Measurements from ENCODE around the gene ARL6IP4. TPM values are rescaled to one million over a fixed set of nuclear protein-coding genes. Genes with fewer than 3 reads are reported as not detected.
A peak's percentile ranks its signal among the peaks of the same experiment; 100 is the strongest.
"Not testable (repeated sequence)": the region's sequence is repeated elsewhere in the genome, so short reads cannot be mapped to it uniquely, and the experiment has no call there.

ARL6IP4 gene
- total RNA-seq, 1 experiment from 2014 or later: 272 TPM

DNA sequence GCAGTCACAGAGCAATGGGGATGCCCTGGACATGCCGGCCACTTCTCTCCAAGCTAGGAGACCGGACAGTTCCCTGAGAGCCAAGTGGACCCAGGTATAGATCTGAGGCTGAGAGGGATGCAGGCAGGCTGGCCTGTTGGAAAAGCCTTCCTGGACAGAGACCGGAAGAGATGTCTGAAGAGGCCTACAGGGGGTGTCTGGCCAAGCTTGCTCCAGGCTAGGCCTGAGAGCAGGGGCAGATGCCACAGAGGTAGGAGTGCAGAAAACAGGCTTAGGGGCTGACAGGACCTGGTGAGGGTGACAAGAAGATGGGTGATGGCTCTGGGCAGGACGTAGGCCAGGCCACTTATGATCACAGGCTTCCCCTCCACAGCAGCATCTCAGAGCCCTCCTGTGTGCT lies 30.2 kb downstream of the ARL6IP4 start:
- no peak for DNase-seq (ENCODE audit: low read depth)

DNA sequence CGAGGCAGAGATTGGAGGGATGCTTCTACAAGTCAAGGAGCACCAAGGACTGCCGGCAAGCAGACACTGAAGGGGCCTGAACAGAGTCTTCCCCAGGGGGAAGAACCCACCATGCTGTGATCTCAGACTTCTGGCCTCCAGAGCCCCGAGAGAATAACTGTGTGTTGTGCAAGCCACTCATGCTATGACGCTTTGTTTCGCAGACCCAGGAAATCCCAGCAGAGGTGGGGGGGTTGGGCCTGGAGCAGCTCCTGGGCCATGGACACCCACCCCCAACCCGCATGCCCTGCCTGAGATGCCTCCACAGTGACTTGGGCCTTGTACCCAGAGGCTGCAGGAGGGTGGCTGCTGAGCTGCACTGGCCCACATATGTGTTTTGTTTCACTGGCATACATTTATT lies 31.2 kb downstream of the ARL6IP4 start:
- no peak for DNase-seq (ENCODE audit: low read depth)

DNA sequence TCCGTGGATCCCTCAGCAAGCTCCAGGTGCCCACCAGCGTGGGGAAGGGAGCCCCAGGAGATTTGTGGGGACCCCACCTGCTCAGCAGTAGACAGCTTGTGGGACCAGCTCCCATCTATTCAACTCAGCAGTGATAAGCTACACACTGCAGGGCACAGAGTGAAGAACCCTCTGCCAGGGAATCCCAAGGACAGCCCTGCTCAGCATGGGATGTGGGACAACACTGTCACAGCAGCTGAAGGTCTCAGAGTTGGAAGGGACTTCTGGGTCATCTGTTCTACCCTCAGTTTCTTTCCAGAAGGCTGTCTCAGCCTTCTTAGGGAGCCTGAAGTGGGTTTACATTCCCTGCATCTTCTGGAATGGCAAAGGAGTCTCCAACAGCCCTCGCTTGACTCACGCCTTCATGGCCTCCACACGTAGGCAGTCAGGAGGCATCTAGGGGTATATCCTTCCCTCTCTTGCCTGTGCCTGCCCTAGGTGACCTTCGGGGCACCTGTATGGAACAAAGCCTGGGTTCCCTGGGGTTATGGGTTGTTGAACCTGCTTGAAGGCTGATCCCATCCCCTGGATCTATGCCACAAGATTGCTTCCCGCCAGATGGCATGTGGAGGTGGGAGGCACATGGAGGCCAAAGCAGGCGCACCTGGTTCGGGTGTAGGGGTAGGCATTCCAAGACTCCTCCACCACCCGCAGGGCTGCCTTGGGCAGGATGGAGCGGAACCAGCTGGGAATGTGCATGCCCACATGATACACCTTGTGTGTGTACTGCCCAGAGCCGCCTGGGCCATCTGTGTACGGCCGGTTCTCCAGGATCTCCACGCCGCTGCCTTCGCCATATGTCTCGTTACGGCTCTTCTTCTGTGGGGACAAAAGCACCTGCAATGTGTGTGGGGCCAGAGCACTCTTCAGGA lies 33.0 kb downstream of the ARL6IP4 start:
- DNase-seq (ENCODE audit: low read depth): no peak

DNA sequence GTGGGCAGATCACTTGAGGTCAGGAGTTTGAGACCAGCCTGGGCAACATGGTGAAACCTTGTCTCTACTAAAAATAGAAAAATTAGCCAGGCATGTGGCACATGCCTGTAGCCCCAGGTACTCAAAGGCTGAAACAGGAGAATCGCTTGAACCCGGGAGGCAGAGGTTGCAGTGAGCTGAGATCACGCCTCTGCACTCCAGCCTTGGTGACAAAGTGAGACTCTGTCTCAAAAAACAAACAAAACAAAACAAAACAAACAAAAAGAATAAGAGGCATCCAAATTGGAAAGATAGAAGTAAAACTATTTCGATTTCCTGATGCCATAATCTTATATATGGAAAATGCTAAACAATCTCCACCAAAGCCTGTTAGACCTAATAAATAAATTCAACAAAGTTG lies 34.0 kb downstream of the ARL6IP4 start:
- DNase-seq (ENCODE audit: low read depth): not testable (repeated sequence)

DNA sequence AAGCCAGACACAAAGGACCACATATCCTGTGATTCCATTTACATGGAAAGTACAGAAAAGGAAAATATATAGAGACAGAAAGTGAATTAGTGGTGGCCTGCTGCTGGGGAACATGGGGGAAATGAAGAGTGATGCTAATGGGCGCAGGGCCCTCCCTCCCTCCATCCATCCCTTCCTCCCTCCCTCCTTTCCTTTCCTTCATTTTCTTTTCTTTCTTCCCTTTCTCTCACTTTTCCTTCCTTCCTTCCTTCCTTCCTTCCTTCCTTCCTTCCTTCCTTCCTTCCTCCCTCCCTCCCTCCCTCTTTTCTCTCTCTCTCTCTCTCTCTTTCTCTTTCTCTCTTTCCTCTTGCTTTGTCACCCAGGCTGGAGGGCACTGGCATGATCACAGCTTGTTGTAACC lies 37.3 kb downstream of the ARL6IP4 start:
- DNase-seq (ENCODE audit: low read depth): no peak

DNA sequence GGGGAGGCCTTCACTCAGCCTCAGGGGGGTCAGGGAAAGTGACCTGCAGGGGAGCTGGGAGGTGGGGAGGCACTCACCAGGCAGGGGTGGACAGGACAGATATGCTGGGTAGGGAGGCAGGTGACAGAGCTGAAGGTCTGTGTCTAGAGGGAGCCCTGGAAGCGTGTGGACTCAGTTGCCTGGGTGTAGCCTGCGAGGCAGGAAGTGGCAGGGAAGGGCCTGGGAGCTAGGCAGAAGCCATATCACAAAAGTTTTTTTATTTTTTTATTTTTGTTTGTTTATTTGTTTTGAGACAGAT lies 39.3 kb downstream of the ARL6IP4 start:
- no peak for DNase-seq (ENCODE audit: low read depth)

DNA sequence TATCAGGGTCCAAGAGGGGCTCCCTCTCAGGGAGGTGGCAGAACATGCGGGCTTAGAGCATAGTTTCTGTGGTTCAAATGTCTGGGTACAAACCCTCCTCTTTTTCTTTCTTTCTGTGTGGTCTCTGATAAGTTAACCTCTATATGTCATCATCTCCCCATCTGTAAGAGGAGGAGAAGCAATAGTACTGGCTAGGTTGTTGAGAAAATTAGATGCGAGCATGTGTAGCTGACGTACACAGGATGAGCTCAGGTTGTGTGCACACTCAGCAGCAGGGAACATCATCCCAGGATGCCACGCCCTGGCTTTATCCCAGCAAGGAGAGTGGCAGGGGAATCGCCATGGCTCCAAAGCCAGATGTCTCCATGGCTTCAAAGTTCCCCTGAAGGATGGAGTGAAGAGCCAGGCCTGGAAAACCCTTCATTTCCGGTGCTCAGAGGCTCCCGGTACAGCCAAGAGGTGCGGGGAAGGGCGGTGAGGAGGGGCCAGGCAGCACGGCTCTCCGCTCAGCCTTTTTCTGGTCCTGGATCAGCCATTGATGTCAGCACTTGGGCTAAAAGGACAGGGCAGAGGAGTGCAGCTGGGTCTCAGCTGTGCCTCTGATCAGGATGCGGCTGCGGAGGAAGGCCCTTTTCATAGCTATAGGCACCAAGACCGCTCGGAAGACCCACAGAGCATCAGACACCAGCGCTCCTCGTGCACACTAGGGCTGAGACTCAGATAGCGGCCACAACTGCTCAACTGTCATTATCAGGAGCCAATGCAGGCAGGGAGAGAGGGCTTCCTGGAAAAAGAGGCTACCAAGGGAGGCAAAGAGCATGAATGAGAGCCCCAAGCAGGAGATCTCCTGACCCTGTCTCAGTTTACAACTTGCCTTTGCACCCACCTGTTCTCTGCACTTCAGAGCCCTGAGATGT lies 41.5 kb downstream of the ARL6IP4 start:
- DNase-seq (ENCODE audit: low read depth): no peak

DNA sequence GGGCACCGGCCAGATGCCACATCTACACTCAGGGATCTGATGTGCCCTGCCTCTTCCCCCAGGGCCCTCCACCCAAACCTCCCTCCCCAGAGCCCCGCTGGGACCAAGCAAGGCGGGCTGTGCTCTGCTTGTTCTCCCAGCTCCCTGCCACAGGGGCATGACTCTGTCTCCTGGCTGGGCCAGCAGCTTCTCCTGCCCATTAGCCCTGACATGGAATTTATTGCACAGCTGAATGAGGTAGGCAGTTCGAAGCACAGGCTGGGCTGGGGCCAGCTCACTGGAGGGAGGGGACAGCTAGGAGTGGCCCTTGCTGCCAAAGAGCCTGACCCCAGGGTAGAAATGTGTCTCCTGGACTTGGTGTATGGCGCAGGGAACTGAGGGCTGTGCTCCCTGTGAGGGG lies 42.4 kb downstream of the ARL6IP4 start:
- no peak for DNase-seq (ENCODE audit: low read depth)

DNA sequence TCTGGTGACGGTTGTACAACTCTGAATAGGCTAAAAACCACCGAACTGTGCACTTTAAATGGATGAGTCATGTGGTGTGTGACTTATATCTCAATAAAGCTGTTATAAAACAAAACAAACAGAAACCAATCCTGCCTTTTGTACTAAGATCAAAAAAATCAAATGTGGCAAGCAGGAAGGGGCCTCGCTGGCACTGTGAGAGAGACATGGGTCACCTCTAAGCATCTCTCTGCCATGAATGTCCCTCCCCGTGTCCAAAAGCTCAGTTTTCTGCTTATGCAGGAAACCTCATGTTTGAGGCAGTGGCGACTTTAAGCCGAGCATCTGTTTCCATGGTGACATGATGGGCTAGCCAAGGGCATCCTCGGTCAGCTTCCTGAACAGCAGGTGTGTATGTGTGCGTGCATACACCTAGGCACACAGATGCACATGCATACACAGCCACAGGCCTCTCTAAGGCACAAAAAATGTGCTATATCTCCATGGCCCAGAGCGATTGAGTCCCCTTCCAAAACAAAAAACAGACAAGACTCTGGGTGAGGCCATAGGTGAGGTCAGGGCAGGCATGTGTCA lies 44.4 kb downstream of the ARL6IP4 start:
- DNase-seq (ENCODE audit: low read depth): peak; percentile 49

DNA sequence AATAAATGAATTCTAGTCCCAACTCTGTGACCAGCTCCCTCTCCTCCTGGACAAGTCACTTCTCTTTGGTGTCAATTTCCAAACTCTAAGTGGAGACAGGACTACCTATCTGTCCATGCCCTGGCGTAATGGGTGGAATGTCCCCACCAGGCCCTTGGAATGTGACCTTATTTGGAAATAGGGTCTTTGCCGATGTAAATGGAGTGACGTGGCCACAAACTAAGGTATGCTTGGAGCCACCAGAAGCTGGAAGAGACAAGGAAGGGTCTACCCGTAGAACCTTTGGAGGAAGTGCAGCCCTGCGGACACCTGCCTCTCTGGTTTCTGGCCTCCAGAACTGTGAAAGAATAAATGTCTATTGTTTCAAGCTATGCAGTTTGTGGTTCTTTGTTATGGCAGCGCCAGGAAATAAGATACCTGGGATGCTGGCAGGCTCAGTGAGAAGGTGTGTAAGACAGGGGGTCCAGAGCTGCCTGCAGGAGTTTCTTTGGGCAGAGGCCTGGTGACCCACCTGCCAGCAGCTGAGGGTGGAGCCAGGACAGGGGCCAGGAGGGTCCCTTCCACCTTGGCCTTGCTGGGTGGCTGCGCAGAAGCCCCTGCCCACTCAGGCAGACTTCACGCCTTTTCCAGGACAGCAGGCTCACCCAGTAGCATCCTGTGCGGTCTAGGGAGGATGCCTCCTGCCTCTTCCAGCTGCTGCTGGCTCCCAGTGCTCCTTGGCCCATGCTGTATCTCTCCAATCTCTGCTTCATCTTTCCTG lies 45.8 kb downstream of the ARL6IP4 start:
- DNase-seq (ENCODE audit: low read depth): no peak

DNA sequence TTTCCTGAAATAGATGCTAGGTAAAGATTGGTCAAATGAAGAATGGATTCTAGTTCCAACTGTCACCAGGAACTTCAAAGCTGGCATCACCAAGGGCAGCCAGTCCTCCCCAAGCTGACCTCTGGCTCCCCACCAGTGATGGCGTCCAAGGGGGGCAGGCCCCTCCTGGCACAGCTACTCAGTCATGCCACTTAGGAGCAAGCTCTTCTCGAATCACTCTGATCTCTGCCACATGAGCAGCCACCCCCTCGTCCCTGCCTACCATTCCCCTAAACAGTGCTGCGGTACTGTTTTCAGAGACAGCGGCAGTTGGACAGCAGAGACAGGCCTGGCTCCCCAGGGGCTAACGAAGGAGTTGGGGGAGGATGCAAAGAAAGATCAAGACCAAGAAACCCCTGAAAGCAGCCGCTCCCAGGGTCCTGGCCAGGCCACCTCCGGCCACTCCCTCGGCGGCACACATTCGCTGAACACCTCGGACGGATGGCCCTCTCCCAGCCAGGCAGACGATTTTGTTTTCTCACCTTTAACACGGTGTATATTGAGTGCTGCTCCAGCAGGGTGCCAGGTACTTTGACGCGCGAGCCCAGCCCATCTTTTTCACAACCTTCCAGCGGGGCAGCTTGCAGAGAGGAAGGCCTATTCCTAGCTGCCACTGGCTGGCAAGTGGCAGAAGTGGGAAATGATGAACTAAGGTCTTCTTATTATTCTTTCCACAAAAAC lies 47.4 kb downstream of the ARL6IP4 start:
- no peak for DNase-seq (ENCODE audit: low read depth)

DNA sequence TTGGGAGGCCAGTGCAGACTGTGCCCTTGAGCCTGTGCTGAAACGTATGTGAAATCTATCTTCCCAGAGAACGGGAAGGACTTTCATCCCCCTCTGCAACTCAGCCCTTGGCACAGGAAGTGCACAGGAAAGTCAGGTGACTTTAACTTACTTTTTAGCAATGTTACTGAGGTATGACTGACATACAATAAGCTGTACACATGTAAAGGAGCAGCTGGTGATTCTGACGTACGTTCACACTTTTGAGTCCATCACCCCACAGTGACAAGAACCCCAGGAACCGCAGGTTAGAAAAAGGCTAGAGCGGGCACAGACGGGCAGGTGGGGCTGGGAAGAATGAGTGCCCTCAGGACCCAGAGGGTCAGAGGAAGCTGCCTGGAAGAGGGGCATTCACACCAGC lies 48.0 kb downstream of the ARL6IP4 start:
- DNase-seq (ENCODE audit: low read depth): no peak

DNA sequence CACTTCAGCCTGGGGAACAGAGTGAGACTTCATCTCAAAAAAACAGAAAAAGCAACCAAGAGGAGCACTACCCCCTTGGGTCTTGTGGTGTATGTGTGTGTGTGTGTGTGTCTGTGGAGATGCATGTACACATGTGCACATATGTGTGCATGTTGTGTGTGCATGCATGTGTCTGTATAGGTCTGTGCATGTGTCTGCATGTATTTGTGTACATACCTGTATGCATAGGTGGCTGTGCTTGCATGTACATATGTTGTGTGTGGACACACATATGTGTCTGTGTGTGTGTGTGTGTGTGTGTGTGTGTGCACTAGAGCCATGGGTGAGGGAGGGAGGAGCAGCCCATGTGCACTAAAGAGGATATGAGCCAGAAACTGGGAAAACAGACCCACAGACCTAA lies 49.1 kb downstream of the ARL6IP4 start:
- DNase-seq (ENCODE audit: low read depth): no peak

DNA sequence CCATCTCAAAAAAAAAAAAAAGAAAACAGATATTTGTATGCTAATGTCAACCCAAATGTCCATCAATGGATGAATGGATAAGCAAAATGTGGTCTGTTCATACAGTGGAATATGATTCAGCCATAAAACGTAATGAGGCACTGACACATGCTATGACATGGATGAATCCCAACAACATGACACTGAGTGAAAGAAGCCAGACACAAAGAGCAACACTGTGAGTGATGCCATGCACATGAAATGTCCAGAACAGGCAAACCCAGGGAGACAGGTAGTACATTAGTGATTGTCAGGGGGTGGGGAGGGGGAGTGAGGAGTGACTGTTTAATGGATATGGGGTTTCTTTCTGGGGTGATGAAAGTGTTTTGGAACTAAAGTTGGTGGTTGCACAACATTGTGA lies 50.2 kb downstream of the ARL6IP4 start:
- DNase-seq (ENCODE audit: low read depth): no peak

DNA sequence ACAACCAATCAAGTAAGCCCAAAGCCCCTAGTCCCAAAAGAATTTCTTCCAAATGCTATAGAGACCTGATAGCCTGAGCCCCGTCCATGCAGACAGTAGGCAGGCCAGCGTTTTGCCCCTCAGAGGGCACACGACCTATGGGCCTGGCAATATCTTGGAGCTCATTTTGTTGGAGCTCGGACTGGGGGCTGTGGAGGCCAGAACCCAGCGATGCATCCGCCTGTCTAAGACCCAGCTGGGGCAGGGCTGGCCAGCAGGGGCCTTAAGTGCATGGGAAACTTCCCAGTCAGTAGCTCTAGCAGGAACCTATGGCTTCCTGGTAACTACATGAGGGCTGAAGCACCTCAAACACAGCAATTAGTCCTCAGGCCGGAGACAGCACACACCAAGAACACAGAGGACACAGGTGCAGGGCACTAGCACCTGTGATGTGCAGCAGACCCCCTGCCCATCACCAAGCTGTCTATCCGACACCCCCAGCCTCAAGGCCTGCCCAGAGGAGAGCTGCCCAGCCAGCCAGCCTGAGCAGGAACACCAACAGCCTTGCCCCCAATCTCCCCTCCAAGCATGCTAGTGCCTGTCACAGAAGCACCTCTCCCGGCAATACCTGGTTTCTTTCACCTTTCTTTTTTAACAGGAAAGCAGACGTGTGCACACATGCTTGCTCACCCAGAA lies 50.8 kb downstream of the ARL6IP4 start:
- DNase-seq (ENCODE audit: low read depth): no peak

Other genes starting within 250 kb of the ARL6IP4 start
- gene HCAR1, start 249.8 kb upstream of the ARL6IP4 start, total RNA-seq (2014; rRNA removed): not detected in 2 replicates
- gene DENR, start 227.9 kb upstream of the ARL6IP4 start, total RNA-seq (2014; rRNA removed): 46.4 and 48.8 TPM in 2 replicates
- gene CCDC62, start 206.1 kb upstream of the ARL6IP4 start, total RNA-seq (2014; rRNA removed): 0.38 and 0.40 TPM in 2 replicates
- gene HIP1R, start 145.2 kb upstream of the ARL6IP4 start, total RNA-seq (2014; rRNA removed): 14.1 and 15.6 TPM in 2 replicates
- gene VPS37B, start 84.6 kb upstream of the ARL6IP4 start, total RNA-seq (2014; rRNA removed): 62.8 and 66.0 TPM in 2 replicates
- gene ABCB9, start 14.2 kb upstream of the ARL6IP4 start, total RNA-seq (2014; rRNA removed): 4.6 and 7.8 TPM in 2 replicates
- gene OGFOD2, start 5.4 kb upstream of the ARL6IP4 start, total RNA-seq (2014; rRNA removed): 14.8 and 21.4 TPM in 2 replicates
- gene PITPNM2, start 170.4 kb downstream of the ARL6IP4 start, total RNA-seq (2014; rRNA removed): 2.7 and 4.4 TPM in 2 replicates